GM08714 (cell line): Measurements from ENCODE around the gene REV3L.
"Not testable (repeated sequence)": the region's sequence is repeated elsewhere in the genome, so short reads cannot be mapped to it uniquely, and the experiment has no call there.

Source experiments
- H3K4me3 ChIP-seq: fragments of 200-500 bp; sonication (Bioruptor generic); 2 replicates; pipeline ENCODE4 v1.5.1; 2014; ENCODE audit warnings: mild to moderate bottlenecking, low read length, inconsistent platforms
- ZNF274 ChIP-seq: IDR thresholded peaks from 2 replicates; pipeline ENCODE4 v1.6.1; 2012; ENCODE audit warnings: mild to moderate bottlenecking, low read depth, low read length

REV3L gene

DNA sequence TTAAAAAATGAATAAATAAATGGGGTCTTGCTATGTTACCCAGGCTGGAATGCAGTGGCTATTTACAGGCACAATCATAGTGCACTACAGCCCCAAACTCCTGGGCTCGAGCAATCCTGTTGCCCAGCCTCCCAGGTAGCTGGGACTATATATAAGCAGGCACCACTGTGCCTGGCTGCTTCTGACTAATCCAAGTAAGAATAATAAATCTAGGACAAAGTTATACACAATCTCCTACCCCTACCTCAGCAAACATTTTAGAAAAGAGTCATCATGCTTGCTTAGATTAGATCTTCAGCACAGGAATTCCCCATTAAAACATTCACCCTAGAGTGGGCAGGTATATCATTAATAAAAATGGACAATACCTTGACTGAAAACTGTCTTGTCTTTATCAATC is 124.6 kb downstream of the REV3L start:
- no peak for TF ChIP-seq ZNF274

DNA sequence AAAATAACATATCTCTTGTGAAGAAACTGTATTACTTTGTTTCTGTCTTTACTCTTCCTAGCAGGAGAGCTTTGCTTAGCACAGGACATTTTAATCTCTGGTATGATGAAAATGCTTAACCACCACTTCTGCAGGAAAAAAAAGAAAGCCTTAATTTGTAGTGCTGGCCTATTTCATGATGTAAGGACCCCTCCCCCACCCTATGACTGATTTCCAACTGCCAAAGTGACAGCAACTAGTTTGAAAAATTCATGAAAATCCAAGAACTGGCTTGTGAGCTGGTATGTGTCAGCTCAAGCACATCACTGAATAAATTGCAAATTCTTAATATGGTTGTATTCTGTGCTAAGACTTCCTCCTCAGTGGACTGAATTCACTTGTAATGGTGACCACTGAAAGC is 125.3 kb downstream of the REV3L start:
- TF ChIP-seq ZNF274, result no peak
- H3K4me3 ChIP-seq, result no peak overlapping the region

More for the DNA sequence above, 124.6 kb downstream of the REV3L start:
- no peak overlapping the region for H3K4me3 ChIP-seq

DNA sequence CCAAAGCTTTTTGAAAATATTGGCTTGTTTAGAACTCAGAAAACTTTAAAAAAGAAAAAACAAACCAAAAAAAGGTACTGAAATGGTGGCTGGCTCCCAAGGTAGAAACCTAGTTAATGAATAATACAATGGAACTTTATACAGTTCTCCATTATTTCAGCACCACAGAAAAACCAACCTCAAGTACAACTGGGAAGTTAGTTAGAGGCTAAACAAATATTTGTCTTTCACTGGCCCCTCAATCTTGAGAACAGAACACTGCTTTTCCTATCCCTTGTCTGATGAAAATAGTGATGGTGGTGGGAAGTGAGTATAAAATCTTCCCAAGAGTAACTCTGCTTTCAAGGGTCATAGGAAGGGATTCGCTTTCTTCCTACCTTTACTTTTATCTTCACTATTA is 126.5 kb downstream of the REV3L start:
- H3K4me3 ChIP-seq, result no peak overlapping the region
- TF ChIP-seq ZNF274, result no peak

DNA sequence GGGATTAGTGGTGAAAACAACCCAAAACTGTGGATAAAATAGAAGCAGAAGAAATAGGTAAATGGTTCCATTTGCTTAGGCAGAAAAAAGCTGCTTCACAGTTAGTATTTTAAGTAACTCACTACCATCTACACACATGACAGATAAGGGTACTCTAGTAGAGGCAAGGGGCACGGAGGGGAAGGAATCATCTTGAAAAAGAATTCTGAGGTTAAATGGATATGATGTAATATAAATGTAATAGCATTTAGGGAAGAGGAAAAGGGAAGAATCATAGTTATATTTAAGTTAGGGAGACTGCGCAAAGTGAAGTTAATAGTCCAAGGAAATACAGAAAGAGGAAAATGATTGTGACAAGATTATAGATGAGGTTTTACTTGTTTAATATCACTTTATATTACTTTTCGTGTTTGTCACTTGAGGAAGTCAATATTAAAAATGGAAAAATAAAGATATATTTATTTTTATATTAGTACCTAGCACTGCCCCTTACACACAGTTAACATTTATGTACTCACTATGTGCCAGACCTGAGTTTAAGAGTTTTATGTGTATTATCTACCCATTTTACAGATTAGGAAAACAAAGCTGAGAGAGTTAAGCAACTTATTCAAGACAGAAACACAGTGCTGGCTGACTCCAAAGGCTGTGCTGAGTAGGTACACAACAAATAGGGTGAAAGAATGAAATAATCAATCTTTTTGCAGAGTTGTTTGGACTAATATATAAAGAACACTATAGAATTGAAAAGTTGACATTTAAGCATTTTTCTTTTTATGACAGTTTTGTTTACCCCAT is 128.1 kb downstream of the REV3L start:
- H3K4me3 ChIP-seq, result no peak overlapping the region
- TF ChIP-seq ZNF274, result no peak

DNA sequence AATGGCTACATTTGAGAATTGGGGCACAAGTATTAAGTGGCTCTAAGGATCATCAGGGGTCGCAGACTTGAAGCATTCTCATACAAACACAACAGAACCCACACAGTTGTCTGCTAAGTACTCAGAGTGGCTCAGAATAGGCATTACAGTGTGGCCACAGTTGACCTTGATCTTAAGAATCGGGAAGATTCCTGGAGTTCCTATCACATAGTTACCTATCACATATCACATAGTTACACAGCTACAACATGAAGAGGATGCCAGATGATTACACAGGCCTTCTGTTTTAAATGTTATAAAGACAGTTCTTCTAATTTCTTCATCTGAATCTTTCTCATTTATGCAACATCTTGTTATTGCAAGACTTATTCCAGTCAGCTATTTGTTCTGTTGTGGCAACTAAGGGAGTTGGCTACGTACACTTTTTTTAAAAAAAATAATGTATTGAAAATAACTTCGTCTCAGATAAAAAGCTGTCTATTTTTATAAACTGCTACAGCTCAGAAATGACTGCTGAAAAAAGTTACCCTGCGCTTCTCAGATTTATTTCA is 129.0 kb downstream of the REV3L start:
- H3K4me3 ChIP-seq, result no peak overlapping the region
- TF ChIP-seq ZNF274, result no peak

DNA sequence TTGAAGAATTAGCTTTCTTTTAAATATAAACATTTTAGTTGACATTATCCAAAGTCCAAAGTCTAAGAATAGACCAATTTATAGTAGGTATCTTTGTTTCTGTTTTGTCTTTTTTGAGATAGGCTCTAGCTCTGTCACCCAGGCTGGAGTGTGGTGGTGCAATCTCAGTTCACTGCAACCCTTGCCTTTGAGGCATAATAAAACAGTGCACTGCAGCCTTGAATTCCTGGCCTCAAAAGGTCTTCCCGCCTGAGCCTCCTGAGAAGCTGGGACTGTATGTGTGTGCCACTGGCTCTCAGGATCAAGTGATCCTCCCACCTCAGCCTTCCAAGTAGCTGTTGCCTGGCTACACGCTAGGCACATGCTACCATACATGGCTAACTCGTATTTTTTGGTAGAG is 135.4 kb downstream of the REV3L start:
- no peak overlapping the region for H3K4me3 ChIP-seq
- TF ChIP-seq ZNF274, result no peak

DNA sequence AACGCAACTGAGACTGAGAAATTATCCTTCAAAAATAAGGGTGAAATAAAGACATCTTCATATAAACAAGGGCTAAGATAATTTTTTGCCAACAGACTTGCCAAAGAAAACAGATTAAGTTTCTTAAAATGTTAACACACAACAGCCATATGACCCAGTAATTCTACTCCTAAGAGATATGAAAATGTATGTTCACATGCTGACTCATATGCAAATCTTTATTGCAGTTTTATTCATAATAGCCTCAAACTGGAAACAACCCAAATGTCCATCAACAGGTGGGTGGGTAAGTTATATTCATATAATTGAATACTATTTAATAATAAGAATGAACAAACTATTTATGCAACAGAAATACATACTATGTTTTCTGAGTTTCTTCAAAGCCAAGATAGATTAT is 140.1 kb downstream of the REV3L start:
- no peak for TF ChIP-seq ZNF274
- no peak overlapping the region for H3K4me3 ChIP-seq

DNA sequence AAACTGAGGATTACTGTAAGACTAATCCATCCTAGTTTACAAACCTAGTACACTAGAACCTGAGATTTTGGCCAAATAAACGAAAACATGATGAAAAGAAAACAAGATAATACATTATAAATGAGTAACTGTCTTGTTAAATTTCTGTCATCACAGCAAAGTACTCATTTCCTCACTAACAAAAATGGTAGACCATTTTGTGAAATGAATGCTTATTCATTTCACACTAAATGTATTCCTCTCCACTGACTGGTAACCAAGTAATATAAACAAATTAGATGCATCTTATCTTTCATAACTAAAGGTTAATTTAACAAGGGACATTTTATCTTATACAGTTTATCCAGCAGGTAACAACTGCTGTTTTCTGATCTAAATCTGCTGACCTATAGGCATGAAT is 143.7 kb downstream of the REV3L start:
- no peak for TF ChIP-seq ZNF274
- no peak overlapping the region for H3K4me3 ChIP-seq

DNA sequence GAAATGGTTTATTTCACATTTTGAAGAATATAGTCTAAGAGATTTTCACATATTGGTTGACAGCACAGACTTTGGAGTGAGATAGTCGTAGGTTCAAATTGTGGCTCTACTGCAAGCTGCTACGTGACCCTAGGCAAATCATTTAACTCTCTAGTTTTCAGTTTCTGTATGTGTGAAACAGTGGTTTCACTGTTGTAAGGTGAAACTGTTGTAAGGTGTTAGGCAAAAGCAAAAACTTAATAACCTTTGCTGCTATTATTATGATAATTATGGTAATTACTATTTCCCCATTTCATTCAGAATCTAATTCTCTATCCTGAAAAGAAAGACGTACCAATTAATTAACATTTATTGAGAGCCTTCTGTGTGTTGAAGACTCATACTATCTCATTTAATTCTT is 144.2 kb downstream of the REV3L start:
- TF ChIP-seq ZNF274, result no peak

DNA sequence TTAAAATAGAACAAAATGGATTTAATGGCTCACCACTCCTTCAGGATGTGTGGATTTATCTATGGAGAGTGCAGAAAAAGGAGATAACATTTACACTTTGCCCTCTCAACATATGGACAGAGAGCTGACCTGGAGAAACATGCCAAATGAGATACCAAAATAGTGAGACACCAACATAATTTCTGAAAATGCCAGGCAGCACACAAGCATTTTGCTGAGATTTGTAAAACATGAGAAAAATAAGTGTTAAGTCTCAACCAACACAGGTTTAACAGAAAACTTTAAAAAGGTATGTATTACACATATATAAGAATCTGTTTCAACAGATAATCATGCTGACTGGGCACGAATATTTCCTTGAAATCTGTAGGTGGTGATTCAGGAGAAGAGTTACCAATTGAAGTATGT is 145.2 kb downstream of the REV3L start:
- no peak for TF ChIP-seq ZNF274
- H3K4me3 ChIP-seq, result no peak overlapping the region

More for the DNA sequence above, 144.2 kb downstream of the REV3L start:
- no peak overlapping the region for H3K4me3 ChIP-seq

DNA sequence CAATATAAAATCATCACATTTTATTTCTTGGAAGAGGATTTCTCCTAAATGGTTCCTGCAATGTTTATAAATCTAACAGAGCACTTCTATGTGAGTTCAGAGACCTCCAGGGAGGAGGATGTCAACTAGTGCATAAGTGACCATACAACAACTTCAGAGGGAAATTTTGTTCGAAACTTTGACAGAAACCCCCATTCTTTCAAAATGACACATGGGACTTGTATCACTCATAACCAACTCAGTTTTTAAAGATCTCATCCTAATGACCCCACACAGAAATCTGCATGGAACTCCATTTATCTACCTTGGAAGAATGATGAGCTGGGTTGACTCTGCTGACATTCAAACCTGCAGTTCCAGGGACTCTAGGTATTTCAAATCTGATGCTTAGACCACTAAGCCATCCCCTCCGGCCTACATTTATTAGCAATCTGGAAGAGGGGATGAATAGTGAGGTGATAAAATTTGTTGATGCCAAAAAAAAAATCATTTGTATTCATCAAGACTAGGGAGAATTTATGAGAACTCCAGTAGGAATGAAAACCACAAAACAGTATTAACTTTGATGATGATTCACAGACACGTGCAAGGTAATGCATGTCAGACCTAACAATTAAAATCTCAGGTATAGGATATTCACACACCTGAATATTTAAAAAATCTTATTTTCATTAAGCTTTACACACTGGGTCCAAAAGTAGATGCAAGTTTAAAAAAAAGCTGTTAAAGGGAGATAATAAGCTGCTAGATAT is 153.0 kb downstream of the REV3L start:
- no peak for TF ChIP-seq ZNF274
- no peak overlapping the region for H3K4me3 ChIP-seq

DNA sequence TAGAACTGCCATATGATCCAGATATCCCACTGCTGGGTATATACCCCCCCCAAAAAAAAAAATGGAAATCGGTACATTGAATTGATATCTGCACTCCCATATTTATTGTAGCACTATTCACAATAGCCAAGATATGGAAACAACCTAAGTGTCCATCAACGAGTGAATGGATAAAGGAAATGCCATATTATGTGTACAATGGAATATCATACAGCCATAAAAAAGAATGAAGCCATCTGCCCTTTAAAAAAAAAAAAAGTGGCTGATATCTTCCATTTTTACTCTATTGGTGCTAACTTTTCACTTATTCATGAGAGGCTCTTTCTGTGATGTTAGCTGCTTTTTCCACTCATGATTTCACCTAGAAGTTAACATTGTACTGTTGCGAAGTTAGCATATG is 156.5 kb downstream of the REV3L start:
- no peak overlapping the region for H3K4me3 ChIP-seq
- no peak for TF ChIP-seq ZNF274

DNA sequence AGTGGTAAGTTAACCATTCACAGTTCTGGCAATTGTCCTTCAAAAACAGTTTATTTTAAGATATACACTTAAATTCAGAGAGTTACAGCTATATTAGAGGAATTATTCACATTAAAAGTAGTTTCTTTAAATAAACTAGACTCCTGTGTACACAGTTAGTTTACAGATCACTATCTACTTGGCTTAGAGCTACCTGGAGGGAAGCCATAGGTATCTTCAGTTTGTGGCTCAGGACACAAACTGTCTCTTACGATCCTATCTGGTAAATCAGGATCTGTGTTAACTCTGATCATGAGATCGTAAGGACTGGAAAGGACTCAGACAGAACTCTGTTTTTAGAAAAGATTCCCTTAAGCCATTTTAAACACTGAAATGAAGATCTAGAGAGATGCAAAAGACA is 160.9 kb downstream of the REV3L start:
- no peak overlapping the region for H3K4me3 ChIP-seq
- TF ChIP-seq ZNF274, result no peak

DNA sequence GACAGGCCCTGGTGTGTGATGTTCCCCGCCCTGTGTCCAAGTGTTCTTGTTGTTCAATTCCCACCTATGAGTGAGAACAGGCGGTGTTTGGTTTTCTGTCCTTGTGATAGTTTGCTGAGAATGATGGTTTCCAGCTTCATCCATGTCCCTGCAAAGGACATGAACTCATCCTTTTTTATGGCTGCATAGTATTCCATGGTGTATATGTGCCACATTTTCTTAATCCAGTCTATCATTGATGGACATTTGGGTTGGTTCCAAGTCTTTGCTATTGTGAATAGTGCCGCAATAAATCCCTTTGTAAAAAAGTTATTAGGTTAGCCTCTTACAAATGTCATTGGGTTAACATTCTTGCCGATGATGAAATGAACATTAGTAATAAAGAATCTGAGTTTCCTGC is 175.1 kb downstream of the REV3L start:
- H3K4me3 ChIP-seq, result not testable (repeated sequence)

DNA sequence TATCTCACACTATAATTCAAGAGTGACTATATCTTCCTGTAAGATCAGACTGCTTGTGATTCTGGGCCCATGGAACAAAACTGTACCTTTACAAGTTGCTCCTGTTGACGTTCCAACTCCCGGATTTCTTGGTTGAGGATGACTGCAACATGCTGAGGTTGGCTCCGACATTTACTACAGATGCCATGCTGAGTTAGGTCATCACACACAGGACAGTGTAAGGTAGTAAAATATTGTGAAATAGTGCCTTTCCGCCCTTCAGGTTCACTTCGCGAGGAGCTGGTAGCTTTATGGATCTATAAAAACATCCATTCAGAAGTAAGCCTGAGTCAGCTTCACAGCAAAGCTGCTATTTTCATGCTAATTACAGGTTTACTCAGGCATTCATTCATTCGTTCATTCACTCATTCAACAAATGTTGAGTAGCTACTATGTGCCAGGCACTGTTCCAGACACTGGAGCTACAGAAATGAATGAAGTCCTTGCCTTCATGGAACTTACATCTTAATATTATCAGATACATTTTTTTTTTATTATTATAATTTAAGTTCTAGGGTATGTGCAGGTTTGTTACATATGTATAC is 175.7 kb downstream of the REV3L start:
- TF ChIP-seq ZNF274, result no peak
- no peak overlapping the region for H3K4me3 ChIP-seq
